NCI-H1105 treated with DMSO at 0.1 percent for 48 hours (cell line): ENCODE measurements around the gene ZFP62.
A peak's percentile ranks its signal among the peaks of the same experiment; 100 is the strongest.

Experiments used
- DNase-seq: peaks from one replicate; lab custom pipeline; 2025; lab: John Stamatoyannopoulos, UW

ZFP62 gene

DNA sequence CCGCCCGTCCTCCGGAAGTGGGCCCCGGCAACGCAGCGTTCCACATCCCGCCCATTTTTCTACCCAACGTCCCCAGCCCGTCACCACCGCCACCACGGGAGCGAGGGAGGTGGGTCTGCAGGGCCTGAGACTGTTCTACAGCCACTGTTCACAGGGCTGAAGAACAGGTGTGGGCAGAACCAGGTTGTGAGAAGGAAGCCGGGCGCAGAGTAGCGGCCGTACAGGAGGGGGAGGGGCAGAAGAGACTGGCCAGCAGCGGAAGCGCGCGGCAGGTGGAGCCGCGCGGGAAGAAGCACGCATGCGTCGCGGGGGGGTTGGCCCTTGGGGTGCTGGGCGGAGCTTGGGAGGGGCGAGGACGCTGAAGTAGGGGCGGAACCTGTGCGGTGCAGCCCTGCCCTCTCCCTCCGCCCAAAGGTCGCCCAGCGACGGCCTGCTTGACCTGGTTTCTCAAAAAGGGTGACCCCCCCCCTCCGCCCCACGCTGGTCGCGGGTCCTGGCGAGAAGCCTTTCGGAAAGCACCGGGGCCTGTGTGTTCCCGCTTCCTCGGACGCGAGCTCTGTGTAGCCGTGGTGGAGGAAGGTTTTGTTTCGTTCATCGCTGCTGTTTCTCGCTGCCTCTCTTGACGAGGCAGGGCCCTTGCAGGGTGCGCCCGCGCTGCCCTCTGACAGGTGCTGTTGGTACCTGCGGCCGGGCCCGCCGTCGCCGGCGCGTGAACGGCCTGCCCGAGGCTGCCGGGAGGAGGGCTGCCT lies 50.7 kb downstream of the ZFP62 start:
- peak; percentile 81 for DNase-seq

- peak; percentile 71 for DNase-seq
These were observed 51.5 kb downstream of the ZFP62 start for GRCh38 chr5:180809403-180810209.

DNA sequence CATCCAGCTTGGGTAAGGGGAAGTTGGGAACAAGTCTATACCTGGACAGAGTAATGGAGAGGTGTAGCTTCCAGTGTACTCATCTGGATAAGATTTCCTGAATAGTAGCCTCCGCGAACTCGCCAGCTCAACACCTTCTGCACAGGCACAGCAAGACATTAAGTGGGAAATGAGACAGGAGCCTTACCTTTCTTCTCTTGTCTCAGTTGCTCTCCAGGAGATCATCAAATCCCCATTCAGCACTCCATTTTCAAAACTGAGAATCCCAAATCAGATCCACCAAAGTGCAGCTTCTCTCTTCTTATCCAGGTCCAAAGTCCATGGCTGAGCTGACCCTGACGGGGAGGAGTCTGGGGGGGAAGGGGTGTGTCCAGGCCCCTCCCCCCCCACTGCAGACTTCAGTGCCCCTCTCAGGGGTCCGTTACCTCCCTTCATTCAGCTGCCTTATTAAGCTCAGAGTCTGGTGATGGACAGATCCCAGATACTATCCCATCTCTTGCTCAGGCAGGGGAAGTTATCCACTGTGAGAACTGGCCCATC lies 52.5 kb downstream of the ZFP62 start:
- DNase-seq, result no peak

DNA sequence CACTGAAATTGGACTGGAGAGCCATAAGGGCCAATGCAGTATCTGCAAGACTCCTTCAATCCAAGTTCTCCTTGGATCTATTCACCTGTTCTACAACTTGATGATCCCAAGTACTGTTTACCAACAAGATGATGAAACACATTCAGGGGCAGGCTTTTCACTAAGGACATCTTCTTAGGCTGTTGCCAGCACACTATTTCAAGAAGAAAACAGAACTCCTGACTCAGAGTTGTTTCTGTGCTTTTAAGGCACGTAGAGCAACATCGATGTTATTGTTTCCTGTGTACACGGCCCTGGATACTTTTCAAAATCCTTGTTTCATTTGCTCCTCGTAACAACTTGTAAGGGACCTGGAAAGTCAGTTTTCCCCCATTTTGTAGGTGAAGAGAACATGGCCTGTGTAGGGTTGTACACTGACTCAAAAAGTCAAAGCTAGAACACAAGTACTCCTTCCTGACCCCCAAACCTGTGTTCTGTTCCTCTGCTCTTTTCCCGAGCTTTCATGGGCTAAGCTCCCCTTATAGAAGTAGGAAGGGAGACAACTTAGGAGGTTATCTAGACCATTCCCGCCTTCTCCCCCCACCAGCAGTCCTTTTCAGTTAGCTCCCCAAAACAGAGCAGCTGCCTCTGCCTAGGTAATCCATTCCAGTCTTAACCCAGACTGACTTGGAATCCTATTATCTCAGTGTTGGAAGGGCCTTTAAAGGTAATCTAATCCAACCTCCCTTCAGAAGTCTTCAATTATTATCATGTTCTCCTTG lies 53.2 kb downstream of the ZFP62 start:
- no peak for DNase-seq

DNA sequence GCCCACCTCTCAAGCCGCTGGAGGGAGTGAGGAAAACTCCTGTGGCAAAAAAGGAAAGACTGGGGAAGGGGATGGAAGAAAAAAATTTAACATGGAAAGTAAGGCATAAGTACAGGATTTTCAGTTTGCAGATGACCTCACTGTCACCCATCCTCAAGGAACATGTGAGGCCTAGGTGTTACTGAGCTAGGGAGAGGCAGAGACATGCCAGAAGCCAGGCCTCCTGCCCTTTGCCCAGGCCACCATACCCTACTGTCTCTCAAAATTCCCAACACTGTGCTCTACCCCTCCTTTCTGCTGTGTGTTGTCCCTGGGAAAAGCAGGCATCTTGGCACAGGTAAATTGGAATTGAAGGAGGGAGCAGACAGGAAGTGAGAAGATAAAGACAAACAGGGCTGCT lies 54.0 kb downstream of the ZFP62 start:
- DNase-seq, result no peak

DNA sequence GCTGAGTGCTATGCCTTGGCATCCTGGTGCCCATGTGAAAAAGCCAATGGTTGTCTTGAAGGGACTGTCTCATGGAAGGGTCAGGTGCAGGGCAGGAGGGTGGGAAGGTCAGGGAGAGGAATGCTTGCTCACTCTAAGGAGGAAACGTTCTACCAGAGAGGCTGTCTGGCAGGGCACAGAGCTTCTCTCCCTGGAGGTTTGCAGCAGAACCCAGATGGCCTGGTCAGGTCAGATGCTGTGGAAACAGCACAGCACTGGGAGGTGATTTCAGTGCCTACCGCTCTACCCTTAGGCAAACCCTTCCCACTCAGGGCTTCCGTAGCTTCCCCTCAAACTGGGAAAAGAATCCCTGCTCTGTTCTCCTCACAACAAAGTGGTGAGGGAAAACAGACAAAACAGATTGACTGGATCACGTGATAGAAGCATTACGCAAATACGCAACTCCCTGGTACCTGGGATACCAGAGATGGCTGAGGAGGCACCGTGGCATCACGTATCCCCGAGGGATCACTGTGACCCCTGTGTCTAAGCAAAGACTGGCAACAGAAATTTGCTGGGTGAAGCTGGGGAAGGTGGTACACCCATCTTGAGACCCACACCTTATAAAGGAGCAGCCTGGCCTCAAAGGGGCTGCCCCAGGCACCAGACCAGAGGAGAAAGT lies 54.6 kb downstream of the ZFP62 start:
- no peak for DNase-seq

- no peak for DNase-seq
These were observed 56.9 kb downstream of the ZFP62 start for GRCh38 chr5:180804129-180804618.

- DNase-seq, result no peak
These were observed 57.6 kb downstream of the ZFP62 start for GRCh38 chr5:180803181-180804128.

GRCh38 chr5:180802325-180803180 lies 58.5 kb downstream of the ZFP62 start, which contains the start of gene MGAT1:
Gene MGAT1 (minus strand): TSS chr5:180802806. CDS start chr5:180792971, 9,835 bp downstream.
- peak; percentile 14 for DNase-seq

GRCh38 chr5:180801596-180802324 lies 59.3 kb downstream of the ZFP62 start:
- DNase-seq, result no peak

DNA sequence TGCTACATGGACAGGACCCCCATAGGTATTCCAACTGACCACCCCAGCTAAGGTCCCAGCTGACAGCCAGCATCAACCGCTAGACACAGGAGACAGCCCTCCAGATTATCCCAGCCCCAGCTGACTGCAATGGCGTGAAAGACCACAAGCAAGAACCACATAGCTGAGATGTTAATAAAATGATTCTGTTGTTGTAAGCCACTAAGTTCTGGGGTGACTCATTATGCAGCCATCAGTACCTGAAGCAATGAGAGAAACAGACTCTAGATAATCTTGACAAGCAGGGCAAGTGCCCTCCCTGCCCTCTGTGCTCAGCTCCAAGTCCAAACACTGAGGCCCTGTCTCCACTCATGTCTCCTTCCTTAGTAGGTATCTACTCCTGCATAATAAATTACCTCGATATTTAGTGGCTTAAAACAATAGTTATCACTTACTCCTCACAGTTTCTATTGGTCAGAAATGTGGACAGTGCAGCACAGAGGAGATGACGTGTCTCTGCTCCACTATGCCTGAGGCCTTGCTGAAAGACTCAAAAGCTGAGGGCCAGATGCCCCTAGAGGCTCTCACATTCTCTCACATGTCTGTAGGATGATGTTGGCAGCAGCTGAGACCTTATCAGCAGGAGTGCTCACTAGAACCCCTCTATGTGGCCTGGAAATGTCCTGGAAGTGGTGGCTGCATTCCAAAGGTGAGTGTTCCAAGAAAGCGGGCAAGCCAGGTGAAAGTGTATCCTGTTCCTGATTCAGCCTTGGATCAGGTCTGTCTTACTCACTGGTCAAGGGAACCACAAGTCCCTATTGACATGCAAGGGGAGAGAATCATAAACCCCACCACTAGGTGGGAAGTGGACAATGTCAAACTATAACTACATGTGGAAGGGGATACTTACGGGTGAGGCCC lies 60.9 kb downstream of the ZFP62 start:
- DNase-seq, result no peak

GRCh38 chr5:180799194-180799593 lies 61.9 kb downstream of the ZFP62 start:
- DNase-seq, result no peak

GRCh38 chr5:180798193-180798592 lies 62.9 kb downstream of the ZFP62 start:
- DNase-seq, result no peak
